GM12875 (cell line): ENCODE measurements around the gene BID.

Experiments
- H3K4me3 ChIP-seq: one replicate; pipeline ENCODE4 v1.5.1; 2011; ENCODE audit warnings: low read depth, low read length, control low read depth
- CTCF ChIP-seq: IDR thresholded peaks from 2 replicates; pipeline ENCODE4 v1.5.1; 2011; ENCODE audit warnings: low read depth, mild to moderate bottlenecking, control low read depth, inconsistent platforms, low read length, moderate library complexity, borderline replicate concordance; ENCODE audit not compliant: insufficient read depth

The BID gene

DNA sequence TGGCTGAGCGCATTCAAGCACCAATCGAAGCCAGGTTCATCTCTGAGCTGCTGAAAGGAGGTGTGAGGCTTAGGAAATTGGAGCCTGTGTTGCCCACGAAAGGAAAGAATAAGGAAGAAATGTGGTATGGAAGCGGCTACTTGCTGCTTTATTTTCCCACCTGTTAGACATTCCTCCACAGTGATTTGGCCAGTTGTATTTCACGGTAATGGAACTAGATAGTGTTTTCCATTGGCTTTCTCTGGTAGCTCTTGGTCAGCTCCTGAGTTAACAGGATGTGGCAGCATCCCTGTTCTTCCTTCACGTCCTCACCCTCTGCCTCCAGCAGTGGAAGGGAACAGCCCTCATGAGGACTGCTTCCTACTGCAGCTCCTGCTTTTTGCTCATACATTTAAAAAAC lies 44.7 kb downstream of the BID start:
- TF ChIP-seq CTCF, result no peak
- H3K4me3 ChIP-seq, result no peak overlapping the region

DNA sequence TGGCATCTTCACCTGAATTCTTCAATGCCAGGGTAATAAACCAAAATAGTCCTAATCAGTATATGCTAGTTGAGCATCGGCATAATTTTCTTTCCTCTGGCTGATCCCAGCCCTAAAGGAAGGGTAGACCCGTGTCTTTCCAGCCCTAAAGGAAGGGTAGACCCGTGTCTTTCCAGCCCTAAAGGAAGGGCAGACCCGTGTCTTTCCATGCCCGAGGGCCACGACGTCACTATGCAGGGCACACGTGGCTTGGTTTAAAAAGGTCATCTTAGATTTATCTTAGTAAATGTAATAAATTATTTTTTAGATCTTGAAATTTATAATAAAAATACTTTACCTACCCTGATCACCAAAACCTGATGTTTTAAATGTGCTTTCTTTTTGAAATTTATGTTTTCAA lies 45.5 kb downstream of the BID start:
- no peak for TF ChIP-seq CTCF
- no peak overlapping the region for H3K4me3 ChIP-seq

DNA sequence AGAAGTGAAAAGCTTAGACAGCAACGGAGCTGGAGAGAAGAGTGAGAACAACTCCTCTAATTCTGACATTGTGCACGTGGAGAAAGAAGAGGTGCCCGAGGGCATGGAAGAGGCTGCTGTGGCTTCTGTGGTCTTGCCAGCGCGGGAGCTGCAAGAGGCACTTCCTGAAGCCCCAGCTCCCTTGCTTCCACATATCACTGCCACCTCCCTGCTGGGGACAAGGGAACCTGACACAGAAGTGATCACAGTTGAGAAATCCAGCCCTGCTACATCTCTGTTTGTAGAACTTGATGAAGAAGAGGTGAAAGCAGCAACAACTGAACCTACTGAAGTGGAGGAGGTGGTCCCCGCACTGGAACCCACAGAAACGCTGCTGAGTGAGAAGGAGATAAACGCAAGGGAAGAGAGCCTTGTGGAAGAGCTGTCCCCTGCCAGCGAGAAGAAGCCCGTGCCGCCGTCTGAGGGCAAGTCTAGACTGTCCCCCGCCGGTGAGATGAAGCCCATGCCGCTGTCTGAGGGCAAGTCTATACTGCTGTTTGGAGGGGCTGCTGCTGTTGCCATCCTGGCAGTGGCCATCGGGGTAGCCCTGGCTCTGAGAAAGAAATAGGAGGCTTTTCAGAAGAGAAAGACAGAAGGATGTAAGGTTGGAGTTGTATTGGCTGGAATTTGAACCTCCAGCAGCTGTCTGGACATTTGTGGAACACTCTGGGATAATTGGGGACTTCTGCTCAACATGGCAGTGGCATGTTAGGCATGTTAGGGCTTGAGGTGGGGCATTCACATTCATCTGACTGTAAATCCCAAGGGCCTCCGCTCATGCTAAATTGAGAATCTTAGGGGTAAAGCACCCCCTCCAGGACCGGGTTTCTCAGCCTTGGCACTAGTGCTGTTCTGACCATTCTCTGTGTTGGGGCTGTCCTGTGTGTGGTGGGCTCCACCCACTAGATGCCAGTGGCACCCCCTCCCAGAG lies 47.1 kb downstream of the BID start:
- no peak overlapping the region for H3K4me3 ChIP-seq

GRCh38 chr22:17726006-17726927 lies 48.0 kb downstream of the BID start:
- no peak overlapping the region for H3K4me3 ChIP-seq
- no peak for TF ChIP-seq CTCF

More for the DNA sequence above, 47.1 kb downstream of the BID start:
- TF ChIP-seq CTCF, result no peak

DNA sequence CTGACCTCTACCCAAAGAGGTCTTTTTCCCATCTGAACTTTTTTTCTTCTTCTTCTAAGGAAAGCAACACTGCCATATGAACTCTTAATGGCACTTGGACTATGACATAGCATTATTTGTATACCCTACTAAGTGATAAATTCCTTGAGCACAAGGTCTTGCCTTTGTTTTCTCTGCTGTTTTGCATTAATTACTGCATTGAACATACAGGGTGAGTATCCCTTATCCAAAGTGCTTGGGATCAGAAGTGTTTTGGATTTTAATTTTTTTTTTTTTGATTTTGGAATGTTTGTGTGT lies 48.8 kb downstream of the BID start:
- TF ChIP-seq CTCF, result no peak

GRCh38 chr22:17724678-17725499 lies 49.4 kb downstream of the BID start:
- no peak for TF ChIP-seq CTCF
- H3K4me3 ChIP-seq, result no peak overlapping the region

More for the DNA sequence above, 48.8 kb downstream of the BID start:
- H3K4me3 ChIP-seq, result no peak overlapping the region
